Adrenal gland (tissue), 5 donors: Measurements from ENCODE around the gene MROH8.

ENCODE experiments used
- POLR2A ChIP-seq, 2 donors: fragments of 450-650 bp; IDR thresholded peaks; one replicate each; pipeline ENCODE4 v1.6.1; 2017; ENCODE audit warnings: antibody characterized with exemption in 2 of 2, mild to moderate bottlenecking in 2 of 2, moderate library complexity in 1 of 2
- TF ChIP-seq, protein P1 (sequence below), 6 experiments: fragments of 450-650 bp in 4 of 6; fragments of 200-600 bp in 2 of 6; sonication (generic) in 1 of 6; IDR thresholded peaks; 1 replicate in 5 of 6; 2 replicates in 1 of 6; pipeline versions ENCODE4 v1.5.1 to v1.8.0; 2016 to 2021; ENCODE audit warnings: antibody characterized with exemption in 6 of 6, mild to moderate bottlenecking in 2 of 6, moderate library complexity in 1 of 6
- donor health status: DM: no; HTN: no; CAD: no.

DNA sequence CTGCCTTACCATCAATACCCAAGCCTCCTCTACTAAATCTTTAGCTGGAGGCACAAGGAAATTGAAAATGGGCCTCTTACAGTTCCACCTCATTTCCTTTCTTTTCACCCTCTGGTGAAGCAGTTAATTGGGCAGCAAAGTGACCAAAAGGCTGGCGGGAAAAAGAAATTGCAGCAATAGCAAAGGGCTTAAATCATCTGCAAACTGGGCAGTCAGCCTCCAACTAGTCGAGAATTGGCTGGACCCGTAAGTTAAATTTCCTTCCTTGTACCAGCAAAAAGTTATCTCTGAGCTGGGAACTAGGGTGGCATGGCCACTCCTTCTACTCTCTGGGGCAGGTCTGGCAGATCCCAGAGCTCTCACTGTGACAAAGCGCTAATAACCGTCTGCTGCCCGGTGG, 48.7 kb upstream of the MROH8 start:
- TF ChIP-seq, protein P1, sequence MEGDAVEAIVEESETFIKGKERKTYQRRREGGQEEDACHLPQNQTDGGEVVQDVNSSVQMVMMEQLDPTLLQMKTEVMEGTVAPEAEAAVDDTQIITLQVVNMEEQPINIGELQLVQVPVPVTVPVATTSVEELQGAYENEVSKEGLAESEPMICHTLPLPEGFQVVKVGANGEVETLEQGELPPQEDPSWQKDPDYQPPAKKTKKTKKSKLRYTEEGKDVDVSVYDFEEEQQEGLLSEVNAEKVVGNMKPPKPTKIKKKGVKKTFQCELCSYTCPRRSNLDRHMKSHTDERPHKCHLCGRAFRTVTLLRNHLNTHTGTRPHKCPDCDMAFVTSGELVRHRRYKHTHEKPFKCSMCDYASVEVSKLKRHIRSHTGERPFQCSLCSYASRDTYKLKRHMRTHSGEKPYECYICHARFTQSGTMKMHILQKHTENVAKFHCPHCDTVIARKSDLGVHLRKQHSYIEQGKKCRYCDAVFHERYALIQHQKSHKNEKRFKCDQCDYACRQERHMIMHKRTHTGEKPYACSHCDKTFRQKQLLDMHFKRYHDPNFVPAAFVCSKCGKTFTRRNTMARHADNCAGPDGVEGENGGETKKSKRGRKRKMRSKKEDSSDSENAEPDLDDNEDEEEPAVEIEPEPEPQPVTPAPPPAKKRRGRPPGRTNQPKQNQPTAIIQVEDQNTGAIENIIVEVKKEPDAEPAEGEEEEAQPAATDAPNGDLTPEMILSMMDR (IDR thresholded peaks at IDR 0.05), result no peak
- no peak for TF ChIP-seq POLR2A (IDR thresholded peaks at IDR 0.05)
